Osteocyte (in vitro differentiated cells): ENCODE data around the gene DMD. TPM values are rescaled to one million over a fixed set of nuclear protein-coding genes. Genes with fewer than 3 reads are reported as not detected.

Experiments used
- DNase-seq: peaks from one replicate; pipeline ENCODE4 v3.0.0; 2021; ENCODE audit warnings: mixed read lengths; ENCODE audit not compliant: unreplicated experiment; ENCODE audit errors: extremely low spot score
- H3K27ac Mint-ChIP-seq: one replicate; pipeline ENCODE4 v1.8.0; 2021; ENCODE audit warnings: mild to moderate bottlenecking, mixed read lengths; ENCODE audit not compliant: unreplicated experiment
- H3K27me3 Mint-ChIP-seq: one replicate; pipeline ENCODE4 v1.8.0; 2021; ENCODE audit warnings: mixed read lengths; ENCODE audit not compliant: unreplicated experiment
- H3K36me3 Mint-ChIP-seq: one replicate; pipeline ENCODE4 v1.8.0; 2021; ENCODE audit warnings: mixed read lengths; ENCODE audit not compliant: unreplicated experiment
- H3K4me1 Mint-ChIP-seq: one replicate; pipeline ENCODE4 v1.8.0; 2021; ENCODE audit warnings: mixed read lengths; ENCODE audit not compliant: unreplicated experiment
- H3K4me3 Mint-ChIP-seq: one replicate; pipeline ENCODE4 v1.8.0; 2021; ENCODE audit warnings: mild to moderate bottlenecking, moderate library complexity, mixed read lengths; ENCODE audit not compliant: unreplicated experiment
- H3K9me3 Mint-ChIP-seq: one replicate; pipeline ENCODE4 v1.8.0; 2021; ENCODE audit warnings: mixed read lengths; ENCODE audit not compliant: unreplicated experiment
- CTCF ChIP-seq: fragments of 200-600 bp; sonication (generic); IDR thresholded peaks from 2 replicates; pipeline ENCODE4 v1.5.0; 2021; ENCODE audit warnings: antibody characterized with exemption, mild to moderate bottlenecking, moderate library complexity
- total RNA-seq: library from RNA; stranded (reverse); gene quantifications from 2 replicates; pipeline ENCODE4 v1.2.1, GENCODE V29; 2021

The DMD gene
- total RNA-seq, 1 donor from 2014 or later = 317 TPM

- Mint-ChIP-seq H3K27ac (no peak overlapping the region), H3K27me3 (peaks cover 2% of the 10 kb centered on the region), H3K36me3 (no peaks in the 10 kb centered on the region), H3K4me3 (no peak overlapping the region), H3K4me1 (no peaks in the 10 kb centered on the region), H3K9me3 (no peaks in the 10 kb centered on the region)
- no peak for DNase-seq
- TF ChIP-seq CTCF = no peak
Observed at GRCh38 chrX:33062041-33062440, 149.3 kb downstream of the DMD start.

- no peaks in the 10 kb centered on the region for H3K36me3 Mint-ChIP-seq
- no peaks in the 10 kb centered on the region for H3K4me1 Mint-ChIP-seq
- no peaks in the 10 kb centered on the region for H3K9me3 Mint-ChIP-seq
- peaks cover 4% of the 10 kb centered on the region for H3K27me3 Mint-ChIP-seq
- DNase-seq = no peak
- H3K4me3 Mint-ChIP-seq = no peak overlapping the region
- H3K27ac Mint-ChIP-seq = no peak overlapping the region
- no peak for TF ChIP-seq CTCF
Observed at GRCh38 chrX:33053001-33053400, 158.3 kb downstream of the DMD start.

- no peak for TF ChIP-seq CTCF
- no peak overlapping the region for H3K4me3 Mint-ChIP-seq
- no peaks in the 10 kb centered on the region for H3K27me3 Mint-ChIP-seq
- H3K36me3 Mint-ChIP-seq = no peaks in the 10 kb centered on the region
- no peak for DNase-seq
- no peak overlapping the region for H3K27ac Mint-ChIP-seq
- no peaks in the 10 kb centered on the region for H3K4me1 Mint-ChIP-seq
- peaks cover 5% of the 10 kb centered on the region for H3K9me3 Mint-ChIP-seq
Observed at GRCh38 chrX:33045882-33046281, 165.5 kb downstream of the DMD start.

- peaks cover 5% of the 10 kb centered on the region for H3K9me3 Mint-ChIP-seq
- no peak for DNase-seq
- no peaks in the 10 kb centered on the region for H3K4me1 Mint-ChIP-seq
- no peak overlapping the region for H3K4me3 Mint-ChIP-seq
- H3K36me3 Mint-ChIP-seq = no peaks in the 10 kb centered on the region
- no peak overlapping the region for H3K27ac Mint-ChIP-seq
- H3K27me3 Mint-ChIP-seq = no peaks in the 10 kb centered on the region
- no peak for TF ChIP-seq CTCF
Observed at GRCh38 chrX:33045245-33045644, 166.1 kb downstream of the DMD start.

GRCh38 chrX:33041141-33041540, 170.2 kb downstream of the DMD start:
- DNase-seq = no peak
- Mint-ChIP-seq H3K27ac (no peak overlapping the region), H3K27me3 (no peaks in the 10 kb centered on the region), H3K9me3 (peaks cover 9% of the 10 kb centered on the region), H3K36me3 (no peaks in the 10 kb centered on the region), H3K4me1 (no peaks in the 10 kb centered on the region), H3K4me3 (no peak overlapping the region)
- TF ChIP-seq CTCF = no peak
